Activated CD4-positive, alpha-beta memory T cell treated with anti-CD3 and anti-CD28 coated beads, Interleukin-2, amount 10 ng/mL, durations not matched to agents 7 days and 5 days (primary cell): Measurements from ENCODE around the gene LRP1B. TPM values are rescaled to one million over a fixed set of nuclear protein-coding genes. Genes with fewer than 3 reads are reported as not detected.

ENCODE experiments used
- CTCF ChIA-PET: fragments of 350-600 bp; sonication (Branson Sonifier 250); formaldehyde crosslinking; loops from one replicate; lab custom pipeline; 2021; ENCODE audit warnings: antibody characterized with exemption, inconsistent platforms; lab: Charles Lee
- POLR2A ChIA-PET: fragments of 350-600 bp; sonication (Branson Sonifier 250); formaldehyde crosslinking; loops from one replicate; lab custom pipeline; 2021; ENCODE audit warnings: antibody characterized with exemption; lab: Charles Lee
- DNase-seq: peaks from one replicate; pipeline ENCODE4 v3.0.0-alpha.2; 2020
- H3K27ac Mint-ChIP-seq: one replicate; pipeline ENCODE4 v1.8.0; 2021; ENCODE audit warnings: mild to moderate bottlenecking, mixed read lengths
- H3K27me3 Mint-ChIP-seq: one replicate; pipeline ENCODE4 v1.8.0; 2021; ENCODE audit warnings: mixed read lengths
- H3K36me3 Mint-ChIP-seq: one replicate; pipeline ENCODE4 v1.8.0; 2021; ENCODE audit warnings: low read depth, mixed read lengths
- H3K4me1 Mint-ChIP-seq: one replicate; pipeline ENCODE4 v1.8.0; 2021; ENCODE audit warnings: mixed read lengths
- H3K4me3 Mint-ChIP-seq: one replicate; pipeline ENCODE4 v1.8.0; 2021; ENCODE audit warnings: mild to moderate bottlenecking, mixed read lengths
- H3K9me3 Mint-ChIP-seq: one replicate; pipeline ENCODE4 v1.8.0; 2021; ENCODE audit warnings: mixed read lengths
- total RNA-seq, 2 experiments: library from RNA; stranded (reverse); gene quantifications; one replicate each; pipeline ENCODE4 v1.2.3, GENCODE V29; 2021

Gene LRP1B
- total RNA-seq, 2 experiments from 2014 or later: not detected

- H3K27ac Mint-ChIP-seq: no peak overlapping the region
- POLR2A ChIA-PET: no interaction called here
- no peaks in the 10 kb centered on the region for H3K27me3 Mint-ChIP-seq
- no peaks in the 10 kb centered on the region for H3K36me3 Mint-ChIP-seq
- no peaks in the 10 kb centered on the region for H3K4me1 Mint-ChIP-seq
- CTCF ChIA-PET: no interaction called here
- DNase-seq: no peak
- H3K9me3 Mint-ChIP-seq: peaks cover 9% of the 10 kb centered on the region
- H3K4me3 Mint-ChIP-seq: no peak overlapping the region
These were observed 1919.9 kb downstream of the LRP1B start for GRCh38 chr2:140210963-140211362.

GRCh38 chr2:140205093-140205492 lies 1925.7 kb downstream of the LRP1B start:
- peaks cover 3% of the 10 kb centered on the region for H3K9me3 Mint-ChIP-seq
- H3K4me3 Mint-ChIP-seq: no peak overlapping the region
- POLR2A ChIA-PET: no interaction called here
- no peaks in the 10 kb centered on the region for H3K27me3 Mint-ChIP-seq
- H3K27ac Mint-ChIP-seq: no peak overlapping the region
- no peaks in the 10 kb centered on the region for H3K4me1 Mint-ChIP-seq
- no peaks in the 10 kb centered on the region for H3K36me3 Mint-ChIP-seq
- DNase-seq: no peak
- CTCF ChIA-PET: no interaction called here

DNA sequence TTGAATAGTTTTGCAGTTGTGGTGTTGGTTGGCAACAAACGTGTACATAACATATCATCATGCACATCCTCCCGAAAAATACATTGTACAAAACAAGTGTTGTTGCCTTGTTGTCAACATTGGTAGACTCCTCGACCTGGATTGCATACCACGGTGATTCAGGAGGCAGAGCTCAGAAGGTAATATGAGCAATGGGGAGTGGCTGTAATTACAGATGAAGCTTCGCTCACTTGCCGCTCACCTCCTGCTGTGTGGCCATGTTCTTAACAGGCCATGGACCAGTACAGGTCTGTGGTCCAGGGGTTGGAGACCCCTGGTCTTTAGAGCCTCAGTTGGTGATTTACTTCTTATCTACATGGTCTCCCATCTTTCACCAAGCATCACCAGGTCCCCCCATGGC lies 1927.5 kb downstream of the LRP1B start:
- no peaks in the 10 kb centered on the region for H3K36me3 Mint-ChIP-seq
- H3K4me3 Mint-ChIP-seq: no peak overlapping the region
- no peak for DNase-seq
- CTCF ChIA-PET: no interaction called here
- H3K9me3 Mint-ChIP-seq: peaks cover 3% of the 10 kb centered on the region
- H3K4me1 Mint-ChIP-seq: no peaks in the 10 kb centered on the region
- H3K27me3 Mint-ChIP-seq: no peaks in the 10 kb centered on the region
- H3K27ac Mint-ChIP-seq: no peak overlapping the region
- POLR2A ChIA-PET: no interaction called here

DNA sequence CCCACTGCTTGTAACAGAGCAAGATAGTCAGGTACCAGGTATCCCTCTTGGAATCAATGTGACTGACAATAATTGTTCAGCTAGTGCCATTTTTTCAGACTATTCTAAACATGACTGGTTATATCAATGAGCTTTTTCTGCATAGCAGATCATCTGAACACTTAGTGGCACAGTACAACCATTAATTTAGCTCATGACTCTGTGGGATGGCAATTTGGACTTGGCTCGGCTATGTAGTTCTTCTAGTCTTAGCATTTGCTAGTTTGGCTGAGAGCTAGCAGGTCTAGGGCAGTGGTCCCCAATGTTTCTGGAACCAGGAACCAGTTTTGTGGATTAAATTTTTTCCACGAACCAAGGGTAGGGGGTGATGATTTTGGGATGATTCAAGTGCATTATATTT lies 1929.2 kb downstream of the LRP1B start:
- no peaks in the 10 kb centered on the region for H3K27me3 Mint-ChIP-seq
- CTCF ChIA-PET: no interaction called here
- DNase-seq: no peak
- H3K27ac Mint-ChIP-seq: no peak overlapping the region
- H3K4me1 Mint-ChIP-seq: no peaks in the 10 kb centered on the region
- H3K4me3 Mint-ChIP-seq: no peak overlapping the region
- peaks cover 3% of the 10 kb centered on the region for H3K9me3 Mint-ChIP-seq
- no peaks in the 10 kb centered on the region for H3K36me3 Mint-ChIP-seq
- POLR2A ChIA-PET: no interaction called here

DNA sequence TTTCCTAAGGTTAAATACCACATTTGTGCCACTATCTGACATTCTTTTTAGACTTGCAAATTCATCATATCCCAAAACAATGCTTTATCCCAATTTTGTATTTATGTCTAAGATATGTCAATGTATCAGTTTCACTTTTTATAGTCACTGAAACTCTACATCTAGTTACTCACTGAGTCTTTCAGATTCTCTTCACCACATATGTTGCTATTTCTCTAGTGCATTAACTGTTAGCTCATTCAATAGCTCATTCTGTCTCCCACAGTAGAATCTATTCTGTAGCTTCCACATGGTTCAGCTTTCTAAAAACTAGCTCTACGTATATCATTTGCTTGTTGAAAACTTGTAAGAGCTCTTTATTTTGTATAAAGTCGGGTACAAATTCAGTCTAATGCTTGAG lies 1930.1 kb downstream of the LRP1B start:
- ChIA-PET CTCF (no interaction called here), POLR2A (no interaction called here)
- H3K27me3 Mint-ChIP-seq: no peaks in the 10 kb centered on the region
- no peaks in the 10 kb centered on the region for H3K4me1 Mint-ChIP-seq
- DNase-seq: no peak
- H3K9me3 Mint-ChIP-seq: peaks cover 3% of the 10 kb centered on the region
- H3K4me3 Mint-ChIP-seq: no peak overlapping the region
- H3K27ac Mint-ChIP-seq: no peak overlapping the region
- no peaks in the 10 kb centered on the region for H3K36me3 Mint-ChIP-seq

DNA sequence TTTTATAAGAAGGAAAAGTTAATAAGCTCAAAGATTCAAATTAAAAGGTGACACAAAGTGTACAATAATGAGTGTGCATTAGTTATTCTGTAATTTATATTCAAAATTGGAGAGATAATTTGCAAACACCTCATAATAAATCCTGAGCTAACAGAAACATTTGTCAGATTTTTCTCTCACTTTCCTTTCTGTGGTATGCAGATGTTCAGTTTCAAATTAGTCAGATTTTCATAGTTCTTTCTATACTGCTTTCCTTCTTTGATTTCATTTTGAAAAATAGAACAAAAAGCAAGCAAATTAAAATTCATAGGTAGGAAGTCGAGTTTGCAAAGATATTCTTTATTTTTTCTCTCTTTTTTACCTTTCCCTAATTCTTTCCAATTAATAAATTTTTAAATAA lies 1930.5 kb downstream of the LRP1B start:
- Mint-ChIP-seq H3K4me3 (no peak overlapping the region), H3K36me3 (no peaks in the 10 kb centered on the region), H3K9me3 (peaks cover 3% of the 10 kb centered on the region), H3K27ac (no peak overlapping the region), H3K27me3 (no peaks in the 10 kb centered on the region), H3K4me1 (no peaks in the 10 kb centered on the region)
- ChIA-PET CTCF (no interaction called here), POLR2A (no interaction called here)
- no peak for DNase-seq

GRCh38 chr2:140199312-140199711 lies 1931.5 kb downstream of the LRP1B start:
- no peak overlapping the region for H3K27ac Mint-ChIP-seq
- H3K27me3 Mint-ChIP-seq: no peaks in the 10 kb centered on the region
- no peaks in the 10 kb centered on the region for H3K36me3 Mint-ChIP-seq
- ChIA-PET POLR2A (no interaction called here), CTCF (no interaction called here)
- H3K4me3 Mint-ChIP-seq: no peak overlapping the region
- no peaks in the 10 kb centered on the region for H3K4me1 Mint-ChIP-seq
- DNase-seq: no peak
- H3K9me3 Mint-ChIP-seq: peaks cover 3% of the 10 kb centered on the region

DNA sequence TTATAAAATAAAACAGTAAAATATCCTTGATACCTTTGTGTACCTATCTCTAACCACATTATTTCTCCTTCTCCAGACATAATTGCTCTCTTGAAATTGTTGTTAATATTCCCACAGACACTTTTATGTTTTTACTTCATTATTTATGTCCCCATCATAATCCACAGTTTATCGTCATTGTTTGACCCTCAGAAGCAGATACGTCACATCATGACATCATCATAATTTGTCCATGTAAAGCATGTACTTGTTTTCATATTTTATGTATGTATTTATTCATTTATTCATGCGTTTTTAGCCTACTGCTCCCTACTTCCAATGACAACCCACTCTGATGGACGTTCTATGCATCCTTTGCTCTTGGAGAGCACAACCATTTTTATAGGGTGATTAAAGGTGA lies 1943.7 kb downstream of the LRP1B start:
- no peaks in the 10 kb centered on the region for H3K27me3 Mint-ChIP-seq
- ChIA-PET CTCF (no interaction called here), POLR2A (no interaction called here)
- DNase-seq: no peak
- H3K4me1 Mint-ChIP-seq: no peaks in the 10 kb centered on the region
- no peak overlapping the region for H3K27ac Mint-ChIP-seq
- no peaks in the 10 kb centered on the region for H3K36me3 Mint-ChIP-seq
- peaks cover 2% of the 10 kb centered on the region for H3K9me3 Mint-ChIP-seq
- no peak overlapping the region for H3K4me3 Mint-ChIP-seq

DNA sequence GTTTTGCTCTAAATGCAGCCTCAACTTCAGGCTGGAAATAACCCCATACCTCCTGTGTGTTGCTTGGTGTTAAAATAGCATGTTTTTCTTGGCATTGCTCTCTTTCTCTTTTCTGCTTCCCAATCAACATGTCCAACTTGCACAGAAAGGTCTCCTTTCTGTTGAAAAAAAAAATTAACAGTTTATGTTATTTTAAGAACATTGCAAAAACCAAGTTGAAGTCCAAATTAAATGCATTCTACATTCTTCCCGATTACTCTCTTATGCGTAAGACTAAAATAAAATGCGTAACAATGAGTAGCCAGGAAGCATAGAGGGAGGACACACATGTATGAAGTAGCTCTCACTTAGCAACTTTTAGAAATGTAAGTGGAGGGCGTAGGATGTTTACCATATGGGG lies 1944.5 kb downstream of the LRP1B start:
- no peaks in the 10 kb centered on the region for H3K36me3 Mint-ChIP-seq
- POLR2A ChIA-PET: no interaction called here

DNA sequence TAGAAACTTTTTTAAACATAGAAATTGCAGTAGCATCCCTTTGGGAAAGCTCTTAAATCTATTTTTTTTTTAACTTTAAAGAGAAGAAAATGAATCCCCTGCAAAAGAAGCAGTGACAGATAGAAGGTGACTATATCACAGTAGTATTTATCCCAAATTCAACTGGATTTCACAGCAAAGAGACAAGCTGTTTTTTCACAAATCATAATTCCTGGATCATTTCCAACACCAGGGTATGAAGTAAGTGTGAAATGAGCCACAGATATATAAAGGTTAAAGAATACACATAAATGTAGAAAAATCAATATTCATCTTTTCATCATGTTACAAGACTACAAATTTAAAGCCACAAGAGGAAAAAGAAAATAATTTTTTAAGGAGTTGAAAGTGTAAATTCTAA lies 1945.7 kb downstream of the LRP1B start:
- Mint-ChIP-seq H3K4me3 (no peak overlapping the region), H3K9me3 (peaks cover 6% of the 10 kb centered on the region), H3K4me1 (no peaks in the 10 kb centered on the region), H3K27me3 (no peaks in the 10 kb centered on the region), H3K27ac (no peak overlapping the region), H3K36me3 (no peaks in the 10 kb centered on the region)
- DNase-seq: no peak
- CTCF ChIA-PET: no interaction called here
- POLR2A ChIA-PET: no interaction called here

More for the DNA sequence above, 1944.5 kb downstream of the LRP1B start:
- Mint-ChIP-seq H3K27me3 (no peaks in the 10 kb centered on the region), H3K4me1 (no peaks in the 10 kb centered on the region), H3K9me3 (peaks cover 2% of the 10 kb centered on the region), H3K27ac (no peak overlapping the region), H3K4me3 (no peak overlapping the region)
- no peak for DNase-seq
- CTCF ChIA-PET: no interaction called here

GRCh38 chr2:140183056-140183765 lies 1947.6 kb downstream of the LRP1B start:
- Mint-ChIP-seq H3K9me3 (peaks cover 10% of the 10 kb centered on the region), H3K4me1 (no peaks in the 10 kb centered on the region), H3K36me3 (no peaks in the 10 kb centered on the region), H3K4me3 (no peak overlapping the region), H3K27ac (no peak overlapping the region), H3K27me3 (no peaks in the 10 kb centered on the region)
- DNase-seq: no peak
- CTCF ChIA-PET: no interaction called here
- POLR2A ChIA-PET: no interaction called here
